Measurements from ENCODE around the gene LRRC71. TPM values are rescaled to one million over a fixed set of nuclear protein-coding genes. Genes with fewer than 3 reads are reported as not detected.

LRRC71 gene
- total and polyA plus RNA-seq, 2 experiments from 2014 or later: 0.24 TPM; not detected in 1

- DNase-seq (ENCODE audit: low spot score) (peak; percentile 95), ATAC-seq (peak; percentile 83)
- peak overlapping the region; percentile 70; the same call in 1 of the 2 replicates for H2AFZ ChIP-seq
- peak overlapping the region; percentile 80 for H3K4me2 ChIP-seq
- H3K79me2 ChIP-seq (replicated peaks; ENCODE audit: insufficient read depth): no peaks in the 10 kb centered on the region
- TF ChIP-seq JUNB (IDR thresholded peaks at IDR 0.05; ENCODE audit: unreplicated experiment) (no peak), EZH2phosphoT487 (IDR thresholded peaks at IDR 0.05; ENCODE audit: unreplicated experiment) (no peak), ZNF331 (CRISPR knock-in tag; IDR thresholded peaks at IDR 0.05; ENCODE audit: low read depth) (no peak), CTCF (conservative IDR thresholded peaks at IDR 0.05; ENCODE audit: low read depth in 2 of 2) (peak; percentile 81 to 91), EZH2 (IDR thresholded peaks at IDR 0.05; ENCODE audit: low read depth, unreplicated experiment) (peak; percentile 21), ZNF114 (CRISPR knock-in tag; IDR thresholded peaks at IDR 0.05) (no peak), ETS1 (IDR thresholded peaks at IDR 0.05) (no peak), POLR2AphosphoS5 (IDR thresholded peaks at IDR 0.05; ENCODE audit: low read depth) (no peak), STAT1 (IDR thresholded peaks at IDR 0.05; ENCODE audit: unreplicated experiment) (no peak), CREB1 (CRISPR knock-in tag; IDR thresholded peaks at IDR 0.05; ENCODE audit: low read depth) (peak; percentile 79), NANOG (IDR thresholded peaks at IDR 0.05; ENCODE audit: borderline replicate concordance) (no peak)
- no peaks in the 10 kb centered on the region for H3K9me2 ChIP-seq (ENCODE audit: insufficient read depth)
- Mint-ChIP-seq H3K9me3 (no peaks in the 10 kb centered on the region), H3K4me3 (peak overlapping the region; percentile 64), H3K36me3 (ENCODE audit: low read depth) (no peaks in the 10 kb centered on the region; the same call in 2 of the 3 replicates), H3K27me3 (ENCODE audit: insufficient read depth, low read depth, poor library complexity) (peaks cover 51% of the 10 kb centered on the region), H3K4me1 (peaks cover 28% of the 10 kb centered on the region), H3K27ac (no peak overlapping the region)
- H3K4me3 ChIP-seq: peak overlapping the region; percentile 64
- H3K27me3 ChIP-seq (ENCODE audit: insufficient read depth): peaks cover 68% of the 10 kb centered on the region
- H3K27ac ChIP-seq (ENCODE audit: low read depth): no peak overlapping the region
- H3K4me1 ChIP-seq (ENCODE audit: insufficient read depth): peaks cover 5% of the 10 kb centered on the region; the same call in 1 of the 2 replicates
- no peaks in the 10 kb centered on the region; the same call in 1 of the 2 replicates for H4K20me1 ChIP-seq (replicated peaks; ENCODE audit: insufficient read depth)
- H3F3A ChIP-seq (replicated peaks; ENCODE audit: low read depth): no peaks in the 10 kb centered on the region
- H3K36me3 ChIP-seq (ENCODE audit: insufficient read depth): no peaks in the 10 kb centered on the region
Observed at GRCh38 chr1:156892190-156893047, 28.0 kb upstream of the LRRC71 start.

Measured in GM23338 (cell line).